NCI-H345 treated with DMSO at 0.1 percent for 48 hours (cell line): ENCODE measurements around the gene STX1B.
"Not testable (repeated sequence)": the region's sequence is repeated elsewhere in the genome, so short reads cannot be mapped to it uniquely, and the experiment has no call there.

Experiments used
- DNase-seq: peaks from one replicate; lab custom pipeline; 2025; ENCODE audit not compliant: unreplicated experiment; lab: John Stamatoyannopoulos, UW

The STX1B gene

DNA sequence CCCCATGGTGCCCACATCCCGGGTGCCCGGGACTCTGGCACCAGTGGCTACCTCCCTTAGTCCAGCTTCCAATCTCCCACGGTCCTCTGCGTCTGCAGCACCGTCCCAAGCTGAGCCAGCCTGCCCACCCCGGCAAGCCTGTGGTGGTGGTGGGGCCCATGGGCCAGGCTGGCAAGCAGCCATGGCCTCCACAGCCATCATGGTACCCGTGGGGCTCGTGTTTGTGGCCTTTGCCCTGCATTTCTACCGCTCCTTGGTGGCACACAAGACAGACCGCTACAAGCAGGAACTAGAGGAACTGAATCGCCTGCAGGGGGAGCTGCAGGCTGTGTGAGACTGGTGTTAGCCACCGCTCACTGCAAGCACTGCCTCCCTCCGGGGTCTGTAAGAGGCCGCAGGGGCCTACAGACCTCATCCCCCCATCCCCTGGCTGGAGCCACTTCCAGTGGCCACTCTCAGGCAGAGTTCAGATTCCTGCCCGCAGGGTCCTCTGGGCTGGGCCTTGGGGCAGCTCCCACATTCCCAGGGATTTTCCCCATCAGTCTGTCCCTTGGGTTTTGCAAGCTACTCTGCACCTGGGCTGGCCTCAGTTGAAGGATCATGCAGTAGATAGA lies 56.8 kb downstream of the STX1B start:
- peak; percentile 60 for DNase-seq

DNA sequence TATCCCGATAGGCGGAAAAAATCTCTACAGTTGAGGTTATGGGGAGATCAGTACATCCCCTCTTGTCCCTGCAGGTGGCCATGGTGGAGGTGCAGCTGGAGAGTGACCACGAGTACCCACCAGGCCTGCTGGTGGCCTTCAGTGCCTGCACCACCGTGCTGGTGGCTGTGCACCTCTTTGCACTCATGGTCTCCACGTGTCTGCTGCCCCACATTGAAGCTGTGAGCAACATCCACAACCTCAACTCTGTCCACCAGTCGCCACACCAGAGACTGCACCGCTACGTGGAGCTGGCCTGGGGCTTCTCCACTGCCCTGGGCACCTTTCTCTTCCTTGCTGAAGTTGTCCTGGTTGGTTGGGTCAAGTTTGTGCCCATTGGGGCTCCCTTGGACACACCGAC lies 57.3 kb downstream of the STX1B start:
- DNase-seq: no peak

DNA sequence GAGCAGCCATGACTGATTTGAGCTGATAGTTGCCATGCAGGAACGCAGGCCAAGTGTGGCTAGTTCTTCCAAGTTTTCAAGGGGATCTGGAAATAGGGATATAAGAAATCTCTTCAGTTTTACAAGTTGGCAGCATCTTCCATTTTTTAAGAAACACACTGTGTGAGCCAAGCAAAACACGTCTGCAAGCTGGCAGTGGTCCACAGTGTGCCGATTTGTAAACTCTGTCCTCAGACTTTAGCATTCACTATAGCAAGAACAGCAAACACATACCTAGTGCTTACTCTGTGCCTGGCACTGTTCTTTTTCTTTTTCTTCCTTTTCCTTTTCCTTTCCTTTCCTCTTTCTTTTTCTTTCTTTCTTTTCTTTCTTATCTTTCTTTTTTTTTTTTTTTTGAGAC lies 58.7 kb downstream of the STX1B start:
- DNase-seq: no peak

DNA sequence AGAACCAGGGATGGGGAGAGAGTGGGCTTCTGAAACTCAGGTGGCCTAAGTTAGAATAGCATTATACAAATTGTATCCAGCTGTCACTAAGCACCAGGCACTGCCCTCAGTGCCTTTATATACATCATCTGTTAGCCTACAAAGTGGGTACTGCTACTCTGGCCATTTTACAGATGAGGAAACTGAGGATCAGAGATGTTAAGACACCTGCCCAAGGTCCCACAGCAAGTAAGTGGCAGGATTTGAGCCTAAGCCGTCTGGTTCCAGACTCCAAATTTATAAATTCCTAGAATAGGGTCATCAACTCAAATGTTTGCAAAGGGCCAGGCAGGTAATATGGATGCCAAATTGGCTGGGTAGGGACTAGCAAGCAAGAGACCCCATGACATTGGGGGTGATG lies 59.2 kb downstream of the STX1B start:
- no peak for DNase-seq

DNA sequence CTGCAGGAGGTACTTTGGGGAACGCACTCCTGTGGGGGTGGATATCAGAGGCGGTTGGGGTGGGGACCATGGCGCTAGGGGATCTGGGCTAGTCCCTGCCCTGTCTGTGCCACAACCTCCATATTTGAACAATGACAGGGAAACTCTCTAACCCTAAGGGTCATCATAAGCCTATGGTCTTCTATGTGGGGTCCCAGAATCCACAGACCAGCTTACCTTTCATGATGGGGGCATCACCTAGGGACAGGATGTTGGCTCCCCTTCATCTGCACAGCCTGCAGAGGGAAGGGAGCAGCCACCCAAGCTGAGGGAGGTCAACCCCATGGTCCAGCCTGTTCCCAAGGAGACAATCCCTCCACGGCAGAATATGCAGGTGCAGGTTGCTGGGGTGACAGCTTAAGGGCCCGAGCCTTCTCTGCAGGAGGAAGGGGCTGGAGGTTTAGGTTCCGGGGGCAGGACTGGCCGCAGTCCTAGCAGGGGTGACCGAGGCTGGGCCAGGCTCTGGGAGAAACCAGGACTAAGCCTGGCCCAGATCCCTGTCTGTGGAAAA lies 59.8 kb downstream of the STX1B start:
- DNase-seq: no peak

DNA sequence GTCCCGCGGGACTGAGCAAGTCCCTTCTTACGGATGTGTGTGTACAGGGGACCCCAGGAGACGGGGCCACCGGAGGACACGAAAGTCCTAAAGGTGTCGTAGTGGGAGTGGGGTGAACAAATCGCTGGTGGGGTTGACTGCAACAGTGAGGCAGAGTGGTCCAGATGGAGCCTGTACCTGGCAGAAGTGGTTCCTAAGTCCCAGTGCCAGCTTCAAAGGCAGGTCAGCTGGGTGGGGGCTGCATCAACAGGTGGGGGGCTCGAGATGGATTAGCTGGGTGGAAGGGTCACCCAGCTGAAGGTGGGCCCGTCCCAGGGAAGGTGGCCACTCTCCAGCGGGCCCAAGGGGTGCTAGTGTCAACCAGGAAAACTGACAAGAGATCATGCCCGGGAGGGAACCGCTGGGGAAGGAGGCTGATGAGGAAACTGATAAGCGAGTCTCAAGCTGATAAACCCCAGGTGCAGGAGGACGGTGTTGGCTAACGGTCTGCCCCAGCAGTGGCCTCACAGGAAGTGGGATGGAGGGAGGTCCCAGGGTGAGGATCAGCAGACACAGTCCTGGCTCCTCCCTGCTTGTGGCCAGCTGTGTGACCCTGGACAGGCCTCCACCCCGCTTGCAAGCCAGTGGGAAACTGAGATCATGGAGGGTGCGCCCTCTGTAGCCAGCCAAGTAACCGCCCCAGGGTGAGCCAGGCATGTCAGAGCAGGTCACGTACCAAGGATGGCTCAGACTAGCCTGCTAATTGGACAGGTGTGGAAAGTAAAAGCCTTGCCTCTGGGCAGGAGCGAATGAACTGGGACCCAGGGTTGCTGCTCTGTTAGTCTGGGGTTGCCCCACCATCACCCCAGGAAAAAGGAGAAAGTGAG lies 60.6 kb downstream of the STX1B start:
- DNase-seq: peak; percentile 48

DNA sequence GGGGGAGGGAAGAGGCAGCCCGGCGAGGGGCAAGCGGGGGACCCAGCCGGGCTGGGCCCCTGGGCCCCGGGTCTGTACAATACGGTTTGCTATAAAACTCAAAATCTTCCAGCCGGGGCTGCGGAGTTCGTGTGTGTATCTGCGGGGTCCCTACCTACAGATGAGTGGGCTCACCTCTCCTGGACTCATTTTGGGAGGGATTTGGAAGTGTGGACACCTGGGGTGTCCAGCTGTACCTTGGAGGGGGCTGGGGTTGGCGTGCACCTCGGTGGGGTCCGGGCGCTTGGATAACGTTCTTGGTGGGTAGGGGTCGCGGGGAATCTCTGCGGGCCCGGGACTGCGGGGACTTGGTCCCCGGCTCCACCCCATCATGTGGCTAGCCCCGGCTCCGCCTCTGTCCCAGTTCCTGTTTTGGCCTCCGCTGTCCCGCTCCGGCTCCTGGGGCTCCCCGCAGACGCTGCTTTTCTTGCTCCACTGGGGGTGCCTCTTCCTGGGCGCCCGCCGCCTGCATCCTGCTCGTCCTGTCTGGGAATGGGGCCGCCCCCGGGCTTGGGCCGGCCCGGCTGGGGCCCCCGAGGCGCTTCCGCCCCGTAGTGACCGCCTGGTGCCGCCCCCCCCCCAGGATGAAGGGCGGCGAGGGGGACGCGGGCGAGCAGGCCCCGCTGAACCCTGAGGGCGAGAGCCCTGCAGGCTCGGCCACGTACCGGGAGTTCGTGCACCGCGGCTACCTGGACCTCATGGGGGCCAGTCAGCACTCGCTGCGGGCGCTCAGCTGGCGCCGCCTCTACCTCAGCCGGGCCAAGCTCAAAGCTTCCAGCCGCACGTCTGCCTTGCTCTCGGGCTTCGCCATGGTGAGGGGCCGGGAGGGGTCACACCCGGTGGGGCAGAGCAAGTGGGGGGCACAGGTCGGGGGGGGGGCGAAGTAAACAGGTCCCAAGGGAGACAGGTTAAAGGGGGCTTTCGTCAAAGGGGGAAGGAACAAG lies 61.5 kb downstream of the STX1B start, which contains the start of gene ORAI3:
TSS of gene ORAI3 (plus strand) at position 402 of the 983 bp plus-strand sequence. CDS start at position 624, 222 bp downstream.
- no peak for DNase-seq

DNA sequence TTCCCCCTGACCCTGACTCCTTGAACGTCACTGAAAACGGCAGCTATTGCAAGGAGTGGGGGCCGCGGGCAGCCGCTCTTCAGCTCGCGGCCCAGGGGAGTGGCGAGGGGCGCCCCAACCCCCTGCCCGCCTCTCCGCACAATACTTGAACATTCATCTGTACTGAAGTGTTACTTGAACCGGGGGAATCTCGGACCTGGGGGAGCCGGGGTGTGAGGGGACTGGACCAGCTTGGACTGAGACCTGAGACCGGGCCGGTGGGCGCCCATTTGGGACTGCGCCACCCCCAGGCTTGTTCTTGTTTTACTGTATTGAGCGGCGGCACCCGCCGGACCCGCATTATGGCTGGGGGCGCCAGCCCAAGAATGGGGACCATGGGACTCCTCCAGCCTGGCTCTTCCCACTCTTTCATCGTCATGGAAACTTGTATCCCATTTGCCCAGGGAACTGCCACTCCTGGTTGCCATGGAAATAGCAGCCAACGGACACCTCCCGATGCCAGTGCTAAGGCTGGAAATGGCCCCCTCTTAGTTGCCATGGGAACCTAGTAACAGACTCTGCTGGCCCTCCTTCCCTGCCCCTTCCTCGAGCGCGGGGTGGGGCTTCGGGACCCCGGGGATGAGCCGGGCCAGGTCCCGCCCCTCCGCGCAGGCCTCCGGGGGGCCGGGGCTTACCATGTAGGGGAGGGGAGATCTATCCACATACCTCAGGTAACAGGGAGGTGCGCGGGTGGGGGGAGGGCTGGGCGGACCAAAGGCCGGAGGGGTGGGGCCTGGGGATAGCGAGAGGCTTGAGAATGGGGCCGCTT lies 62.4 kb downstream of the STX1B start:
- no peak for DNase-seq

DNA sequence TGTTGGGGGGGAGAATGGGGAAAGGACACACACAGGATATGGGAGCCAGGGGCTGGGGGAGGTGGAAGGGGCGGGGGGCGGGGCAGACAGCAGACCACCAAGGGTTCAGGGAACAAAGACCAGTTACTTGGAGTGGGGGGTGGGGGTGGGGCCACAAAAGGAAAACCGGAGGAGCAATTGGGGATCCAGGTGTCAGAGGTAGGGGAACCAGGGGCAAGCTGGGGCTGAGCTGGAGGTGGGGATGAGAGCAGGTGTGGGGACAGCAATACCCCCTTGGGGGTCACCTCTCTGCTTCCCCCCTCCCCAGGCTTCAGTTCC lies 62.9 kb downstream of the STX1B start:
- no peak for DNase-seq

DNA sequence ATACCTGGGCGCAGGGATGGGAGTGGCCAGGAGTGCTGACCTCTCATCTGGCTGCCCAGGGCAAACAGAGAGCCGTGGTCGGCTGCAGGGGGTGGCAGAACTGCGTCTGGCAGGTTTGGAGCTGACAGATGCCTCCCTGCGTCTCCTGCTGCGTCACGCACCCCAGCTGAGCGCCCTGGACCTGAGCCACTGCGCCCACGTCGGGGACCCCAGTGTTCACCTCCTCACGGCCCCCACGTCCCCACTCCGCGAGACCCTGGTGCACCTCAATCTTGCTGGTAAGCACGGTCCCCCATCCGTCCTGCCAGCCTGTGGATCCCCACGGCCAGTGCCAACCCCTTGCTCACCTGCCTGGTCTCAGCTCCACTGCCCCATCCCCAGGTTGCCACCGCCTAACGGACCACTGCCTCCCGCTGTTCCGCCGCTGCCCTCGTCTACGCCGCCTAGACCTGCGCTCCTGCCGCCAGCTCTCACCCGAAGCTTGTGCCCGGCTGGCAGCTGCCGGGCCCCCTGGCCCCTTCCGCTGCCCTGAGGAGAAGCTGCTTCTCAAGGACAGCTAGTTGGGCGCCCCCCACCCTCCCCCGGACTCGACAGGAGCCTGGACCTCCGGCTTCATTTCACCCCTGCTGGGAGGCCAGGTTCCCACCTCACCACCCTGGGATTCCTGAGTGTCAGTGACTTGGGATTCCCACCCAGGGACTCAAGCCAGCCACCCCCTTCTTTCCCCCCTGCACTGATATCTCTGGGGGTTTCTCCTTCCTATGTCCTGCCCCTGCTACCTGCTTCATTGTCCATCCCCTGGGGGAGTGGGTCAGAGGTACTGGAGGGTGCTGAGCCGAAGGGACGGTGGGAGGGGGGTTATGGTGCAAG lies 63.5 kb downstream of the STX1B start:
- no peak for DNase-seq

DNA sequence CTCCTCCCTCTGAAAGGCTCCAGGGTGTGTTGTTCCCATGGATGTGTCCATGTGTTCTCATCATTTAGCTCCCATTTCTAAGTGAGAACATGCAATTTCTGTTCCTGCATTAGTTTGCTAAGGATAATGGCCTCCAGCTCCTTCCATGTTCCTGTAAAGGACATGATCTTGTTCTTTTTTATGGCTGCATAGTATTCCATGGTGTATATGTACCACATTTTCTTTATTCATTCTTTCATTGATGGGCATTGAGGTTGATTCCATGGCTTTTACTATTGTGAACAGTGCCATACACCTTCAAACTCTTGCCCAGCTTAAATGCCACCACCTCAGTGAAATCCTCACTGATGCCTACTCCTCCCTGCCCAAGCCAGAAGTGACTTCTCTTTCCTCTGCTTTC lies 66.1 kb downstream of the STX1B start:
- DNase-seq: no peak

DNA sequence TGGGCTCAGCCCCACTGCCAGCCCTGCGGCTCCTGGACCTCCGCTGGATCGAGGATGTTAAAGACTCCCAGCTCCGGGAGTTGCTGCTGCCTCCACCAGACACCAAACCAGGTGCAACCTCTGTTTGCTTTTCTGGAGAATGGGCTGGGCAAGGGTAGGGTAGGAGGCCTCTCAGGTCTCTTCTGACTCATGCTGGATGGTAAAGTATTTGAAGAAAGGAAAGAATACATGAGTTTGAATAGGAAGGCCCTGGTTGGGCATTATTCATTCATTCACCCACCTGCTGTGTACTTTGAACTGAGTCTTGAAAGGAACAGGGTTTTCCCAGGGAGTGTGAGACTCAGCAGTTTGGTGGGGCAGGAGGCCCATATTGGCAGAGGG lies 68.0 kb downstream of the STX1B start:
- no peak for DNase-seq

DNA sequence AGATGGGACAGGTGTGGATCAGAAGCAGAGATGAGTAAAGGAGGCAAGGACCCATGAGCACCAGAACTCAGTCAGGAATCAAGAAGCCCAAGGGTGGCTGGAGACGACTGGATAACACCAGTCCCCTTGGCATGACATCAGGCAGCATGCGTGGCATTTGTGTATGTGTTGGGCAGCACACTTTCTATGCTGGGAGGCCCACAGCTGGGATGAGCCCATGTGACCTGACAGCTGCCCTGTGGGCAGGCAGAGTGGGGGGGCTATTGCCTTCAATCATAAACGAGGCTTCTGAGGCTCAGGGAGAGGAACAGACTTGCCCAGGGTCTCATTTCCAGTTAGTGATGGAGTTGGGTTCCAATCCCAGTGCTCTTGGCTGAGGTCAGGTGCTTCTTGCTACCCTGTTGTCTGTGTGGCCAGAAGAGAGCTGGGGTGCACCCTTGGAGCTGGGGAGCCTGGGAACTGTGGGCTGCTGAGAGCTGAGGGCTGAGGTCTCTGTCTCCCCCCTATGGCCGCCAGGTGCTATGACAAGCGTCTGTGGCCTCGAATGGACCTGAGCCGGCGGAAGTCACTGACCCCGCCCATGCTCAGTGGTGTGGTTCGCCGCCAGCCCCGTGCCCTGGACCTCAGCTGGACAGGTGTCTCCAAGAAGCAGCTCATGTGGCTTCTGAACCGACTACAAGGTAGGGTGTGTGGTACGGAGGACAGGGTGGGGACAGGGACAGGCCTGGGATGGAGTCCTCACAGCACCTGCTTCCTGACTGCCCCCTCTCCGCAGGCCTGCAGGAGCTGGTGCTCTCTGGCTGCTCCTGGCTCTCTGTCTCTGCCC lies 68.6 kb downstream of the STX1B start:
- DNase-seq: peak; percentile 34

DNA sequence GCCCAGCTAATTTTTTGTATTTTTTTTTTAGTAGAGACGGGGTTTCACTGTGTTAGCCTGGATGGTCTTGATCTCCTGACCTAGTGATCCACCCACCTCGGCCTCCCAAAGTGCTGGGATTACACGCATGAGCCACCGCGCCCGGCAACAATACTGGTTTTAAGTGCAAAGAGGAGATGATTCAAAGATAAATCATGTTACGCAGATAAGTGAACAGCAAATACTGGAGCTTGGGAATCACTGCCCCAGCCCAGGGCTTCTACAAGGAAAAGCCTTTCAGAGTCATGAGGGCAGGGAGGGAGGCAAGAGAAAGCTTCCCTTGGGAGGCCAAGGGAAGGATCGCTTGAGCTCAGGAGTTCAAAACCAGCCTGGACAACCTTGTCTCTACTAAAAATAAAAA lies 70.9 kb downstream of the STX1B start:
- not testable (repeated sequence) for DNase-seq
